SK-N-SH (cell line): ENCODE data around the gene FDXR.

Experiments
- CTCF ChIP-seq: fragments of 200-600 bp; sonication (generic); IDR thresholded peaks from 2 replicates; pipeline ENCODE4 v1.6.1; 2017; ENCODE audit warnings: antibody characterized with exemption, mild to moderate bottlenecking, moderate library complexity
- FOSL2 ChIP-seq: IDR thresholded peaks from 2 replicates; pipeline ENCODE4 v1.4.0; 2012; ENCODE audit warnings: low read depth, mild to moderate bottlenecking, moderate library complexity, borderline replicate concordance
- GABPA ChIP-seq: IDR thresholded peaks from 2 replicates; pipeline ENCODE4 v1.4.0; 2012; ENCODE audit warnings: low read depth, mild to moderate bottlenecking
- NRF1 ChIP-seq: IDR thresholded peaks from 2 replicates; pipeline ENCODE4 v1.6.1; 2012; ENCODE audit warnings: low read depth, mild to moderate bottlenecking, low read length
- PBX3 ChIP-seq: IDR thresholded peaks from 2 replicates; pipeline ENCODE4; 2012
- REST ChIP-seq: IDR thresholded peaks from 2 replicates; pipeline ENCODE4 v1.6.1; 2012; ENCODE audit warnings: mild to moderate bottlenecking, low read depth, low read length, moderate library complexity
- RFX5 ChIP-seq: IDR thresholded peaks from 2 replicates; pipeline ENCODE4 v1.6.1; 2012; ENCODE audit warnings: mild to moderate bottlenecking, improper control_type of control experiment, low read length
- RXRA ChIP-seq: IDR thresholded peaks from 2 replicates; pipeline ENCODE4 v1.4.0; 2012; ENCODE audit warnings: low read depth, mild to moderate bottlenecking, borderline replicate concordance
- TAF1 ChIP-seq: IDR thresholded peaks from 2 replicates; pipeline ENCODE4 v1.6.1; 2012; ENCODE audit warnings: low read depth, mild to moderate bottlenecking, low read length, moderate library complexity, borderline replicate concordance
- USF1 ChIP-seq: IDR thresholded peaks from 2 replicates; pipeline ENCODE4 v1.4.0; 2012; ENCODE audit warnings: low read depth, borderline replicate concordance
- USF2 ChIP-seq: fragments of 150-350 bp; IDR thresholded peaks from 2 replicates; pipeline ENCODE4 v1.6.1; 2017; ENCODE audit warnings: antibody characterized with exemption, low read length, low read depth, borderline replicate concordance
- ZBTB33 ChIP-seq: IDR thresholded peaks from 2 replicates; pipeline ENCODE4 v1.4.0; 2012; ENCODE audit warnings: low read depth, borderline replicate concordance

- no peak for TF ChIP-seq RFX5
- peak; percentile 75 for TF ChIP-seq PBX3
- no peak for TF ChIP-seq REST
- no peak for TF ChIP-seq ZBTB33
- no peak; the same call in 1 of the 2 replicates for TF ChIP-seq RXRA
- no peak for TF ChIP-seq CTCF
- TF ChIP-seq NRF1, result no peak
- TF ChIP-seq GABPA, result no peak
- no peak for TF ChIP-seq TAF1
- TF ChIP-seq USF2, result no peak
- no peak; the same call in 1 of the 2 replicates for TF ChIP-seq FOSL2
- no peak for TF ChIP-seq USF1
These were observed 39.1 kb downstream of the FDXR start for GRCh38 chr17:74833501-74834377.
